Esophagus muscularis mucosa (tissue), 4 donors: ENCODE measurements around the gene SMCO2. TPM values are rescaled to one million over a fixed set of nuclear protein-coding genes. Genes with fewer than 3 reads are reported as not detected.
"Not testable (repeated sequence)": the region's sequence is repeated elsewhere in the genome, so short reads cannot be mapped to it uniquely, and the experiment has no call there.

Source experiments
- DNase-seq: peaks from one replicate; pipeline ENCODE4 v3.0.0-alpha.2; 2017; ENCODE audit errors: extremely low spot score
- H3K27ac ChIP-seq, 4 donors: fragments of 200-600 bp; sonication (generic); replicated peaks in 1 of 4; 1 replicate in 3 of 4; 2 replicates in 1 of 4; pipeline ENCODE4 v1.5.1; 2016 to 2019; ENCODE audit warnings: mild to moderate bottlenecking in 1 of 4
- H3K27me3 ChIP-seq, 4 donors: fragments of 200-600 bp; sonication (generic); one replicate each; pipeline versions ENCODE4 v1.5.1 to v1.6.0; 2016 to 2019
- H3K36me3 ChIP-seq, 4 donors: fragments of 200-600 bp; sonication (generic); one replicate each; pipeline ENCODE4 v1.5.1; 2016 to 2019
- H3K4me1 ChIP-seq, 4 donors: fragments of 200-600 bp; sonication (generic); one replicate each; pipeline ENCODE4 v1.5.1; 2016 to 2019
- H3K4me3 ChIP-seq, 4 donors: fragments of 200-600 bp; sonication (generic); 1 replicate in 2 of 4; 2 replicates in 2 of 4; pipeline ENCODE4 v1.5.1; 2016 to 2019; ENCODE audit warnings: mild to moderate bottlenecking in 4 of 4, moderate library complexity in 1 of 4
- H3K9me3 ChIP-seq, 4 donors: fragments of 200-600 bp; sonication (generic); 1 replicate in 3 of 4; 2 replicates in 1 of 4; pipeline ENCODE4 v1.5.1; 2016 to 2019
- EP300 ChIP-seq: sonication (generic); formaldehyde crosslinking; IDR thresholded peaks from one replicate; pipeline ENCODE4 v1.6.1; 2017; ENCODE audit warnings: antibody characterized with exemption
- POLR2A ChIP-seq: fragments of 450-650 bp; IDR thresholded peaks from one replicate; pipeline ENCODE4 v1.6.1; 2017; ENCODE audit warnings: antibody characterized with exemption, moderate library complexity, mild to moderate bottlenecking, low read depth
- POLR2AphosphoS5 ChIP-seq, 2 donors: sonication (generic); formaldehyde crosslinking; IDR thresholded peaks; one replicate each; pipeline ENCODE4 v1.6.1; 2017; ENCODE audit warnings: antibody characterized with exemption in 2 of 2
- WGBS: methylation state at CpG from one replicate; pipeline ENCODE4 v1.1.5; 2018; 5-methylcytosine and 5-hydroxymethylcytosine counted together
- intact Hi-C: fragments of 100-400 bp; cut with DNase I; formaldehyde crosslinking; loops from one replicate; pipeline ENCODE4 v1.15.1; 2023
- total RNA-seq, 4 donors: library from RNA; depleted of rRNA; stranded (reverse); fragments of >200 nt; gene quantifications; one replicate each; pipeline versions ENCODE4 v1.1.0 to v1.2.1, GENCODE V29; 2016
- TF ChIP-seq, protein P1 (sequence below), 3 experiments: fragments of 200-600 bp in 2 of 3; fragments of 450-650 bp in 1 of 3; sonication (generic) in 2 of 3; IDR thresholded peaks; one replicate each; pipeline ENCODE4 v1.5.1; 2017 to 2019; ENCODE audit warnings: antibody characterized with exemption in 3 of 3, mild to moderate bottlenecking in 2 of 3, moderate library complexity in 1 of 3

SMCO2 gene
- total RNA-seq, 4 donors from 2014 or later = not detected

DNA sequence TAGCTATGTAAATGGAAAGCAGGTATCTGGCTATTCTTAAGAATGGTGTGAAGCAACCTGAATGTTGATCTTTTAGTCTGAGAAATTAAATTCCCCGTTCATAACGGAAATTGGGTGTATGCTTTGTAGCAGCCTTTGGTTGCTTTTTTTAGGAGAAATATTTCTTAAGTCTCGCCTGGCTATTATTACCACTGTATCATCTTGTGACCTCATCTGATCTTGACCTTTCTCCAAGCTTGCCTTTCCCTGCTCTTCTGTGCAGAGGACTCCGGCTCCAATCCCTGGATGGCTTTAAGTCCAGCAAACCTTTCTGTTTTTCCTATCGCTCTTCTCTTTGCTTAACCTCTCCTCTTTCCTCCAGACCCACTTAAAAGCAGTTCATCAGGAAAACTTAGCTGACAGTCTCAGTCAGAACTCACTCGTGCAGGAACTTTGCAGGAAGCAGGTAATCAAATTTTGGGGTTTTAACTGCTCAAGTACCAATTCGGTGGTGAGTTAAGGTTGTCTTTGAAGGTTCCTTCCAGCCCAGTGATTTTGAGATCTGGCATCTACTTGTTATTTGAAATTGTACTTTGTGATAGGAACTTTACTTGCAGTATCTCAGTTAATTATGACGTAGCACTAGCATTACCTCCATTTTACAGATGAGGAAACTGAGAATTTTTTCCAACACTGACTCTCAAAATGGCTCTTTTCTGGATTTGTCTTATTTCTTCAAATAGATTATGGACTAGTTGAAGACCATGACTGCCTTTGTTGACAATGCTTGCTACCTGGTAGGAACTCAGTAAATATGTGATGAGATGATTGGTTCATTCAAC, 91.5 kb downstream of the SMCO2 start:
- intact Hi-C loops = no loop called here
- TF ChIP-seq EP300 (no peak), POLR2AphosphoS5 (IDR thresholded peaks at IDR 0.05) (no peak), POLR2A (no peak)
- TF ChIP-seq, protein P1, sequence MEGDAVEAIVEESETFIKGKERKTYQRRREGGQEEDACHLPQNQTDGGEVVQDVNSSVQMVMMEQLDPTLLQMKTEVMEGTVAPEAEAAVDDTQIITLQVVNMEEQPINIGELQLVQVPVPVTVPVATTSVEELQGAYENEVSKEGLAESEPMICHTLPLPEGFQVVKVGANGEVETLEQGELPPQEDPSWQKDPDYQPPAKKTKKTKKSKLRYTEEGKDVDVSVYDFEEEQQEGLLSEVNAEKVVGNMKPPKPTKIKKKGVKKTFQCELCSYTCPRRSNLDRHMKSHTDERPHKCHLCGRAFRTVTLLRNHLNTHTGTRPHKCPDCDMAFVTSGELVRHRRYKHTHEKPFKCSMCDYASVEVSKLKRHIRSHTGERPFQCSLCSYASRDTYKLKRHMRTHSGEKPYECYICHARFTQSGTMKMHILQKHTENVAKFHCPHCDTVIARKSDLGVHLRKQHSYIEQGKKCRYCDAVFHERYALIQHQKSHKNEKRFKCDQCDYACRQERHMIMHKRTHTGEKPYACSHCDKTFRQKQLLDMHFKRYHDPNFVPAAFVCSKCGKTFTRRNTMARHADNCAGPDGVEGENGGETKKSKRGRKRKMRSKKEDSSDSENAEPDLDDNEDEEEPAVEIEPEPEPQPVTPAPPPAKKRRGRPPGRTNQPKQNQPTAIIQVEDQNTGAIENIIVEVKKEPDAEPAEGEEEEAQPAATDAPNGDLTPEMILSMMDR (IDR thresholded peaks at IDR 0.05) = no peak
- DNase-seq = no peak
- Histone ChIP-seq H3K4me3 (no peak overlapping the region), H3K9me3 (no peaks in the 10 kb centered on the region), H3K4me1 (peaks cover 38 to 64% (median 47%) of the 10 kb centered on the region in 4 donors), H3K27me3 (no peaks in the 10 kb centered on the region), H3K27ac (peak overlapping the region in 3 of 4 donors; percentile 45 to 52 (median 48)), H3K36me3 (peaks cover 0 to 12% (median 5%) of the 10 kb centered on the region in 4 donors)
- 59% methylated on average over 8 of the region's 8 CpGs for WGBS

GRCh38 chr12:27539191-27539631, 92.7 kb downstream of the SMCO2 start:
- Histone ChIP-seq H3K27ac (peak overlapping the region in 1 of 4 donors; percentile 9), H3K4me1 (peaks cover 41 to 68% (median 44%) of the 10 kb centered on the region in 4 donors), H3K4me3 (no peak overlapping the region), H3K36me3 (peaks cover 0 to 12% (median 5%) of the 10 kb centered on the region in 4 donors), H3K27me3 (no peaks in the 10 kb centered on the region), H3K9me3 (no peaks in the 10 kb centered on the region)
- no peak for TF ChIP-seq EP300
- no peak for DNase-seq
- intact Hi-C loops = no loop called here
- WGBS = 44% methylated on average over 4 of the region's 4 CpGs

GRCh38 chr12:27541031-27541719, 94.6 kb downstream of the SMCO2 start:
- H3K9me3 ChIP-seq = no peaks in the 10 kb centered on the region
- intact Hi-C loops = no loop called here
- no peak overlapping the region for H3K4me3 ChIP-seq
- DNase-seq = no peak
- TF ChIP-seq POLR2A = no peak
- no peak for TF ChIP-seq POLR2AphosphoS5 (IDR thresholded peaks at IDR 0.05)
- TF ChIP-seq, protein P1 (IDR thresholded peaks at IDR 0.05) = no peak
- TF ChIP-seq EP300 = no peak
- peaks cover 50 to 78% (median 52%) of the 10 kb centered on the region in 4 donors for H3K4me1 ChIP-seq
- 92% methylated on average over 7 of the region's 8 CpGs for WGBS
- peaks cover 0 to 3% (median 1%) of the 10 kb centered on the region in 4 donors for H3K36me3 ChIP-seq
- H3K27ac ChIP-seq = no peak overlapping the region
- no peaks in the 10 kb centered on the region for H3K27me3 ChIP-seq

- Histone ChIP-seq H3K4me1 (peaks cover 43 to 78% (median 49%) of the 10 kb centered on the region in 4 donors), H3K27ac (no peak overlapping the region), H3K36me3 (no peaks in the 10 kb centered on the region), H3K9me3 (no peaks in the 10 kb centered on the region), H3K4me3 (no peak overlapping the region), H3K27me3 (no peaks in the 10 kb centered on the region)
- no peak for DNase-seq
- TF ChIP-seq POLR2AphosphoS5 (IDR thresholded peaks at IDR 0.05) (peak in 1 of 2 donors; percentile 41), POLR2A (no peak)
- TF ChIP-seq, protein P1 (IDR thresholded peaks at IDR 0.05) = no peak
- WGBS = 55% methylated on average over 5 of the region's 5 CpGs
- intact Hi-C loops = no loop called here
These were observed 96.1 kb downstream of the SMCO2 start for GRCh38 chr12:27542628-27543027.

GRCh38 chr12:27544858-27545257, 98.3 kb downstream of the SMCO2 start:
- peaks cover 44 to 78% (median 52%) of the 10 kb centered on the region in 4 donors for H3K4me1 ChIP-seq
- H3K9me3 ChIP-seq, H3K27me3 ChIP-seq, H3K27ac ChIP-seq, DNase-seq, H3K36me3 ChIP-seq, intact Hi-C loops, H3K4me3 ChIP-seq: not testable (repeated sequence)
- 89% methylated on average over 1 of the region's 1 CpG for WGBS
